GM23338 (cell line): ENCODE measurements around the gene FGFR2. TPM values are rescaled to one million over a fixed set of nuclear protein-coding genes. Genes with fewer than 3 reads are reported as not detected.
A peak's percentile ranks its signal among the peaks of the same experiment; 100 is the strongest.

Source experiments
- ATAC-seq: fragments of 200-7000 bp; cut with Tn5 transposase; 3 replicates; pipeline ENCODE4 v1.9.1; 2020
- DNase-seq: peaks from one replicate; pipeline ENCODE4 v3.0.0-alpha.2; 2015; ENCODE audit warnings: low spot score
- H2AFZ ChIP-seq: fragments of 200-600 bp; sonication (generic); 2 replicates; pipeline ENCODE4 v1.8.0; 2016; ENCODE audit warnings: antibody characterized with exemption, mild to moderate bottlenecking, moderate library complexity
- H3F3A ChIP-seq: fragments of 200-600 bp; sonication (generic); replicated peaks from 2 replicates; pipeline ENCODE4 v1.8.0; 2017; ENCODE audit warnings: antibody characterized with exemption, mixed run types, low read depth
- H3K27ac ChIP-seq: fragments of 200-600 bp; sonication (generic); 2 replicates; pipeline ENCODE4 v1.6.1; 2016; ENCODE audit warnings: low read depth
- H3K27me3 ChIP-seq: fragments of 200-600 bp; sonication (generic); 2 replicates; pipeline ENCODE4 v1.8.0; 2016; ENCODE audit warnings: mild to moderate bottlenecking, mixed run types, moderate library complexity; ENCODE audit not compliant: insufficient read depth
- H3K36me3 ChIP-seq: fragments of 200-600 bp; sonication (generic); 2 replicates; pipeline ENCODE4 v1.8.0; 2016; ENCODE audit warnings: mild to moderate bottlenecking; ENCODE audit not compliant: insufficient read depth
- H3K4me1 ChIP-seq: fragments of 200-600 bp; sonication (generic); 2 replicates; pipeline ENCODE4 v1.8.0; 2016; ENCODE audit warnings: mild to moderate bottlenecking, moderate library complexity; ENCODE audit not compliant: insufficient read depth
- H3K4me2 ChIP-seq: fragments of 200-600 bp; sonication (generic); 2 replicates; pipeline ENCODE4 v1.7.1; 2017; ENCODE audit warnings: mixed run types
- H3K4me3 ChIP-seq: fragments of 200-600 bp; sonication (generic); 2 replicates; pipeline ENCODE4 v1.6.1; 2016; ENCODE audit warnings: mixed run types
- H3K79me2 ChIP-seq: fragments of 200-600 bp; sonication (generic); replicated peaks from 2 replicates; pipeline ENCODE4 v1.8.0; 2017; ENCODE audit warnings: mild to moderate bottlenecking; ENCODE audit not compliant: insufficient read depth
- H3K9me2 ChIP-seq: fragments of 200-600 bp; sonication (generic); 2 replicates; pipeline ENCODE4 v1.8.0; 2017; ENCODE audit not compliant: insufficient read depth
- H4K20me1 ChIP-seq: fragments of 200-600 bp; sonication (generic); replicated peaks from 2 replicates; pipeline ENCODE4 v1.8.0; 2017; ENCODE audit warnings: mild to moderate bottlenecking; ENCODE audit not compliant: insufficient read depth
- H3K27ac Mint-ChIP-seq: 2 replicates; pipeline ENCODE4 v1.8.0; 2020; ENCODE audit warnings: inconsistent platforms, mild to moderate bottlenecking, moderate library complexity, mixed read lengths
- H3K27me3 Mint-ChIP-seq: 3 replicates; pipeline ENCODE4 v1.8.0; 2022; ENCODE audit warnings: low read depth, mild to moderate bottlenecking, moderate library complexity, mixed read lengths, inconsistent platforms; ENCODE audit not compliant: insufficient read depth, poor library complexity
- H3K36me3 Mint-ChIP-seq: 3 replicates; pipeline ENCODE4 v1.8.0; 2021; ENCODE audit warnings: low read depth, mild to moderate bottlenecking, inconsistent platforms, moderate library complexity, mixed read lengths
- H3K4me1 Mint-ChIP-seq: 3 replicates; pipeline ENCODE4 v1.8.0; 2020; ENCODE audit warnings: mild to moderate bottlenecking, inconsistent platforms, mixed read lengths
- H3K4me3 Mint-ChIP-seq: 3 replicates; pipeline ENCODE4 v1.8.0; 2021; ENCODE audit warnings: moderate library complexity, mild to moderate bottlenecking, inconsistent platforms, mixed read lengths
- H3K9me3 Mint-ChIP-seq: 3 replicates; pipeline ENCODE4 v1.8.0; 2020; ENCODE audit warnings: moderate library complexity, mild to moderate bottlenecking, inconsistent platforms, mixed read lengths
- CREB1 ChIP-seq: fragments of 250-450 bp; sonication (Bioruptor Pico); IDR thresholded peaks from 2 replicates; pipeline ENCODE4 v1.5.0; 2020; ENCODE audit warnings: low read depth, mild to moderate bottlenecking, moderate library complexity
- CTCF ChIP-seq, 2 experiments: fragments of 200-600 bp in 1 of 2; sonication (generic) in 1 of 2; conservative IDR thresholded peaks; 2 replicates each; pipeline versions ENCODE4 v1.5.1 to v1.6.1; 2016 to 2017; ENCODE audit warnings: antibody characterized with exemption in 2 of 2, low read depth in 2 of 2, mild to moderate bottlenecking in 2 of 2, moderate library complexity in 1 of 2
- ETS1 ChIP-seq: IDR thresholded peaks from 2 replicates; pipeline ENCODE4 v1.6.1; 2016; ENCODE audit warnings: antibody characterized with exemption
- EZH2 ChIP-seq: fragments of 200-600 bp; sonication (generic); IDR thresholded peaks from one replicate; pipeline ENCODE4 v1.8.0; 2017; ENCODE audit warnings: antibody characterized with exemption, mild to moderate bottlenecking, low read depth; ENCODE audit not compliant: unreplicated experiment
- EZH2phosphoT487 ChIP-seq: fragments of 200-600 bp; sonication (generic); IDR thresholded peaks from one replicate; pipeline ENCODE4 v1.8.1; 2018; ENCODE audit warnings: antibody characterized with exemption; ENCODE audit not compliant: unreplicated experiment
- JUNB ChIP-seq: IDR thresholded peaks from one replicate; pipeline ENCODE4 v1.6.1; 2016; ENCODE audit warnings: antibody characterized with exemption; ENCODE audit not compliant: unreplicated experiment
- NANOG ChIP-seq: IDR thresholded peaks from 2 replicates; pipeline ENCODE4 v1.6.1; 2016; ENCODE audit warnings: antibody characterized with exemption, borderline replicate concordance
- POLR2AphosphoS5 ChIP-seq: IDR thresholded peaks from 2 replicates; pipeline ENCODE4 v1.6.1; 2016; ENCODE audit warnings: antibody characterized with exemption, low read depth
- REST ChIP-seq: IDR thresholded peaks from one replicate; pipeline ENCODE4 v1.6.1; 2018; ENCODE audit warnings: antibody characterized with exemption; ENCODE audit not compliant: unreplicated experiment
- STAT1 ChIP-seq: IDR thresholded peaks from one replicate; pipeline ENCODE4 v1.6.1; 2016; ENCODE audit warnings: antibody characterized with exemption; ENCODE audit not compliant: unreplicated experiment
- ZNF114 ChIP-seq: fragments of 250-450 bp; sonication (Bioruptor Pico); IDR thresholded peaks from 2 replicates; pipeline ENCODE4 v1.5.0; 2020; ENCODE audit warnings: mild to moderate bottlenecking, moderate library complexity
- ZNF331 ChIP-seq: fragments of 250-450 bp; sonication (Bioruptor Pico); IDR thresholded peaks from 2 replicates; pipeline ENCODE4 v1.5.0; 2020; ENCODE audit warnings: low read depth, mild to moderate bottlenecking, moderate library complexity
- ZNF462 ChIP-seq: fragments of 250-450 bp; sonication (Bioruptor Pico); IDR thresholded peaks from 2 replicates; pipeline ENCODE4 v1.5.0; 2020; ENCODE audit warnings: mild to moderate bottlenecking, moderate library complexity
- polyA plus RNA-seq: library from polyadenylated mRNA; unstranded; fragments of >200 nt; fragmentation: Nextera tagmentation; extraction: Ambion mirVana; gene quantifications from 2 replicates; pipeline ENCODE4 v1.2.1, GENCODE V29; 2016
- total RNA-seq: library from RNA; depleted of rRNA; stranded (reverse); fragments of >200 nt; shearing (Covaris generic); gene quantifications from 2 replicates; pipeline ENCODE4 v1.2.3, GENCODE V29; 2014

The FGFR2 gene
- total and polyA plus RNA-seq, 2 experiments from 2014 or later, result 31.1 to 106 TPM

- no peaks in the 10 kb centered on the region for H3K36me3 ChIP-seq
- TF ChIP-seq CREB1 (no peak), CTCF (conservative IDR thresholded peaks at IDR 0.05; ENCODE audit: low read depth in 2 of 2) (no peak), ETS1 (no peak), NANOG (no peak), ZNF331 (CRISPR knock-in tag) (no peak), ZNF462 (no peak), REST (no peak), EZH2phosphoT487 (no peak), POLR2AphosphoS5 (no peak), EZH2 (no peak), JUNB (no peak), ZNF114 (CRISPR knock-in tag) (no peak), STAT1 (no peak)
- ATAC-seq (no peak), DNase-seq (no peak)
- Mint-ChIP-seq H3K9me3 (no peaks in the 10 kb centered on the region; the same call in 2 of the 3 replicates), H3K4me1 (peaks cover 14% of the 10 kb centered on the region), H3K27ac (peak overlapping the region; percentile 78), H3K36me3 (no peaks in the 10 kb centered on the region), H3K27me3 (peaks cover 23% of the 10 kb centered on the region), H3K4me3 (no peak overlapping the region)
- 0 out of 2 replicates have a peak overlapping the region, but pooled peaks have one; percentile 3 for H2AFZ ChIP-seq
- H3F3A ChIP-seq, result no peaks in the 10 kb centered on the region
- no peak overlapping the region for H3K27ac ChIP-seq
- H3K4me1 ChIP-seq, result no peaks in the 10 kb centered on the region
- H3K4me3 ChIP-seq, result no peak overlapping the region
- no peaks in the 10 kb centered on the region for H3K9me2 ChIP-seq
- no peaks in the 10 kb centered on the region for H4K20me1 ChIP-seq
- H3K4me2 ChIP-seq, result no peak overlapping the region
- peaks cover 8% of the 10 kb centered on the region; the same call in 1 of the 2 replicates for H3K27me3 ChIP-seq
- no peaks in the 10 kb centered on the region for H3K79me2 ChIP-seq
These were observed 13.3 kb upstream of the FGFR2 start for GRCh38 chr10:121611393-121612159.
